Panc1 (cell line): ENCODE measurements around the gene ACIN1.

Experiments
- CTCF ChIP-seq: fragments of 450-650 bp; IDR thresholded peaks from 2 replicates; pipeline ENCODE4 v1.5.1; 2017; ENCODE audit warnings: mild to moderate bottlenecking
- POLR2AphosphoS5 ChIP-seq: IDR thresholded peaks from 2 replicates; pipeline ENCODE4 v1.6.1; 2012; ENCODE audit warnings: mild to moderate bottlenecking, low read depth, low read length, moderate library complexity
- REST ChIP-seq, 2 experiments: IDR thresholded peaks; 2 replicates each; pipeline ENCODE4 v1.6.1; 2011 to 2012; ENCODE audit warnings: low read depth in 2 of 2, control low read depth in 1 of 2, low read length in 1 of 2, mild to moderate bottlenecking in 1 of 2, moderate library complexity in 1 of 2; ENCODE audit not compliant: insufficient read depth in 1 of 2
- SIN3A ChIP-seq: IDR thresholded peaks from 2 replicates; pipeline ENCODE4 v1.6.1; 2012; ENCODE audit warnings: low read depth, mild to moderate bottlenecking, low read length, moderate library complexity, borderline replicate concordance; ENCODE audit not compliant: insufficient read depth
- TCF7L2 ChIP-seq: IDR thresholded peaks from 2 replicates; pipeline ENCODE4 v1.6.1; 2011; ENCODE audit warnings: mild to moderate bottlenecking, low read depth, low read length, inconsistent platforms

GRCh38 chr14:23028799-23029198, 66.1 kb downstream of the ACIN1 start:
- no peak for TF ChIP-seq CTCF
- no peak for TF ChIP-seq POLR2AphosphoS5
- no peak for TF ChIP-seq REST (IDR thresholded peaks at IDR 0.05; ENCODE audit: insufficient read depth in 1 of 2, low read depth in 2 of 2, low read length in 1 of 2)
- no peak for TF ChIP-seq TCF7L2
- TF ChIP-seq SIN3A = no peak
